ENCODE results near the gene NLRP14.

NLRP14 gene

DNA sequence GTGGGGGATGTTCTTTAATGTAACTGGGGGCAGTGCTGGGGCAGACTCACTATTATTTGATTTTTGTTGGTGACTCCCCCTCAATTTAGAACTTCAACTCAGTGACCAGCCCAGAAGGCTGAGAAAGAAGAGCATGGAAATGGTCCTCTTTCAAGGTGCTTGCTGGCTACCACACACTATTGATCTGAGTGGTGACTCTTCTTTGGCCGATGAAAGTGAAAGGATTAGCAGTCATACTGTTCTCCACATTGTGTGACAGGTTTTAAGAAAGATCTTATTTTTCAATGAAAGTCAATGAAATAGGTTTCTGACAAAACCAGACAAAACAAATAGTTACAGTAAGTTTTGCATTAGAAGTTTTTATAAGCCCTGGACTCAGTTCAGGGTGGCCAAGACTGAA, 29.9 kb downstream of the NLRP14 start:
- no peaks in the 10 kb centered on the region for H3K27me3 ChIP-seq (ENCODE audit: insufficient read depth, low read length, poor library complexity)
- no peak for TF ChIP-seq EZH2 (IDR thresholded peaks at IDR 0.05; ENCODE audit: borderline replicate concordance, low read depth, low read length, severe bottlenecking)
- no peaks in the 10 kb centered on the region for H3K9me3 ChIP-seq (ENCODE audit: insufficient read depth, low read length, severe bottlenecking)
- H4K20me1 ChIP-seq (ENCODE audit: insufficient read depth, low read length): no peaks in the 10 kb centered on the region
- no peaks in the 10 kb centered on the region for H3K4me1 ChIP-seq (ENCODE audit: insufficient read depth, low read length)
- H3K79me2 ChIP-seq (ENCODE audit: insufficient read depth, low read length): no peaks in the 10 kb centered on the region
- H3K4me3 ChIP-seq (ENCODE audit: low read depth in 1 of 2, low read length in 2 of 2): no peak overlapping the region
- no peak for ATAC-seq (ENCODE audit: insufficient read depth, low read depth)
- no peak overlapping the region for H3K27ac ChIP-seq (ENCODE audit: low read length)
- DNase-seq: no peak
- no peak overlapping the region for H3K4me2 ChIP-seq (ENCODE audit: insufficient read depth, low read length)
- no peak overlapping the region for H2AFZ ChIP-seq (ENCODE audit: low read depth, low read length)
- H3K9ac ChIP-seq (ENCODE audit: low read depth, low read length): no peak overlapping the region
- no peaks in the 10 kb centered on the region for H3K36me3 ChIP-seq (ENCODE audit: insufficient read depth, low read length)

DNA sequence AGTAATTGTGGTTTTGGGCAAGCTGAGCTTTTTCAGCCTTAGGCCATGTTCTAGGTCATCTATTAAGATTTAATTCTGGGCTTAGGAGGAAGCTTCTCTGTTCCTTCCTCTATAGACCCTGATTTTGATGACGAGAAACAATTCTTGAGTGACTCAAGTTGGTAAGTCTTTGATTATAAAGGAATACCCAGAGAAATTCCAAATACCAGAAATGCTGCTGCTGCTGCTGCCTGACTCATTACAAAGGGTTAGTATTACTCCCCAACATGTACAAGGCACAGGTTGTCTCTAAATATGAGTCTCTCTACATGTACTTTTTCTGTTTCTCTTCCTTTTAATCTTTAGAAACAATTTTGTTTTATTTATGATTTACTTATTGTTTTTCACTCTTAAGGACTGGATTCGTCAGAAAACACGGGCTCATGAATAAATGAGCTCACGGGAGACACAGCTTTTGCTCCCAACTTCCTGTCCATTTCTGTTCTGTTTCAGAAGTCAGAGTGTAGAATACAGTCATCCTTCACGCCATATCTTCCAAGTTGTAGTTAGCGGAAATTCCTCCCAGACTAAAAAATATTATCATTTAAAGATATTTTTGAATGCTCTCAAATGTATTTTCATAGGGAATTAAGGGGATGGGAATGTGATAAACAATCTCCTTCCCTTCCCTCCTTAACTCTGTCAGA, 36.7 kb downstream of the NLRP14 start:
- no peak for ATAC-seq (ENCODE audit: insufficient read depth, low read depth)
- Histone ChIP-seq H3K4me2 (ENCODE audit: insufficient read depth, low read length) (no peak overlapping the region), H4K20me1 (ENCODE audit: insufficient read depth, low read length) (no peaks in the 10 kb centered on the region), H3K9me3 (ENCODE audit: insufficient read depth, low read length, severe bottlenecking) (no peaks in the 10 kb centered on the region), H3K27ac (ENCODE audit: low read length) (no peak overlapping the region), H2AFZ (ENCODE audit: low read depth, low read length) (no peak overlapping the region), H3K79me2 (ENCODE audit: insufficient read depth, low read length) (no peaks in the 10 kb centered on the region), H3K9ac (ENCODE audit: low read depth, low read length) (no peak overlapping the region), H3K36me3 (ENCODE audit: insufficient read depth, low read length) (no peaks in the 10 kb centered on the region), H3K4me1 (ENCODE audit: insufficient read depth, low read length) (no peaks in the 10 kb centered on the region), H3K27me3 (ENCODE audit: insufficient read depth, low read length, poor library complexity) (no peaks in the 10 kb centered on the region), H3K4me3 (ENCODE audit: low read depth in 1 of 2, low read length in 2 of 2) (no peak overlapping the region)
- DNase-seq: no peak
- no peak for TF ChIP-seq CTCF (IDR thresholded peaks at IDR 0.05; ENCODE audit: borderline replicate concordance, extremely low read depth, low read length, poor library complexity, severe bottlenecking)
- no peak for TF ChIP-seq EZH2 (IDR thresholded peaks at IDR 0.05; ENCODE audit: borderline replicate concordance, low read depth, low read length, severe bottlenecking)

- H3K4me1 ChIP-seq (ENCODE audit: insufficient read depth, low read length): no peaks in the 10 kb centered on the region
- ATAC-seq (ENCODE audit: insufficient read depth, low read depth) (no peak), DNase-seq (no peak)
- H3K4me2 ChIP-seq (ENCODE audit: insufficient read depth, low read length): no peak overlapping the region
- H3K9ac ChIP-seq (ENCODE audit: low read depth, low read length): no peak overlapping the region
- H3K27ac ChIP-seq (ENCODE audit: low read length): no peak overlapping the region
- H3K79me2 ChIP-seq (ENCODE audit: insufficient read depth, low read length): no peaks in the 10 kb centered on the region
- TF ChIP-seq EZH2 (IDR thresholded peaks at IDR 0.05; ENCODE audit: borderline replicate concordance, low read depth, low read length, severe bottlenecking): no peak
- no peak for TF ChIP-seq CTCF (IDR thresholded peaks at IDR 0.05; ENCODE audit: borderline replicate concordance, extremely low read depth, low read length, poor library complexity, severe bottlenecking)
- H3K36me3 ChIP-seq (ENCODE audit: insufficient read depth, low read length): no peaks in the 10 kb centered on the region
- no peak overlapping the region for H3K4me3 ChIP-seq (ENCODE audit: low read depth in 1 of 2, low read length in 2 of 2)
- H4K20me1 ChIP-seq (ENCODE audit: insufficient read depth, low read length): no peaks in the 10 kb centered on the region
- H3K9me3 ChIP-seq (ENCODE audit: insufficient read depth, low read length, severe bottlenecking): no peaks in the 10 kb centered on the region
- no peaks in the 10 kb centered on the region for H3K27me3 ChIP-seq (ENCODE audit: insufficient read depth, low read length, poor library complexity)
- H2AFZ ChIP-seq (ENCODE audit: low read depth, low read length): no peak overlapping the region
Measured at GRCh38 chr11:7057641-7058040, 37.4 kb downstream of the NLRP14 start.

- H3K9ac ChIP-seq (ENCODE audit: low read depth, low read length): no peak overlapping the region
- TF ChIP-seq CTCF (IDR thresholded peaks at IDR 0.05; ENCODE audit: borderline replicate concordance, extremely low read depth, low read length, poor library complexity, severe bottlenecking): no peak
- TF ChIP-seq EZH2 (IDR thresholded peaks at IDR 0.05; ENCODE audit: borderline replicate concordance, low read depth, low read length, severe bottlenecking): no peak
- no peak overlapping the region for H3K27ac ChIP-seq (ENCODE audit: low read length)
- no peak for ATAC-seq (ENCODE audit: insufficient read depth, low read depth)
- H3K4me3 ChIP-seq (ENCODE audit: low read depth in 1 of 2, low read length in 2 of 2): no peak overlapping the region
- H4K20me1 ChIP-seq (ENCODE audit: insufficient read depth, low read length): no peaks in the 10 kb centered on the region
- H3K4me1 ChIP-seq (ENCODE audit: insufficient read depth, low read length): no peaks in the 10 kb centered on the region
- H3K36me3 ChIP-seq (ENCODE audit: insufficient read depth, low read length): no peaks in the 10 kb centered on the region
- no peaks in the 10 kb centered on the region for H3K9me3 ChIP-seq (ENCODE audit: insufficient read depth, low read length, severe bottlenecking)
- DNase-seq: no peak
- H3K4me2 ChIP-seq (ENCODE audit: insufficient read depth, low read length): no peak overlapping the region
- no peaks in the 10 kb centered on the region for H3K79me2 ChIP-seq (ENCODE audit: insufficient read depth, low read length)
- H3K27me3 ChIP-seq (ENCODE audit: insufficient read depth, low read length, poor library complexity): no peaks in the 10 kb centered on the region
- H2AFZ ChIP-seq (ENCODE audit: low read depth, low read length): no peak overlapping the region
Measured at GRCh38 chr11:7060868-7061267, 40.6 kb downstream of the NLRP14 start.

Measured in DND-41 (cell line).